Activated naive CD4-positive, alpha-beta T cell treated with anti-CD3 and anti-CD28 coated beads for 36 hours (primary cell): ENCODE measurements around the gene NEDD4L. TPM values are rescaled to one million over a fixed set of nuclear protein-coding genes. Genes with fewer than 3 reads are reported as not detected.

Source experiments
- CTCF ChIA-PET: fragments of 350-600 bp; sonication (Branson Sonifier 250); formaldehyde crosslinking; loops from one replicate; lab custom pipeline; 2021; ENCODE audit warnings: antibody characterized with exemption; lab: Charles Lee
- DNase-seq: peaks from one replicate; pipeline ENCODE4 v3.0.0-alpha.2; 2020
- H3K27ac Mint-ChIP-seq: one replicate; pipeline ENCODE4 v1.8.0; 2021; ENCODE audit warnings: mild to moderate bottlenecking, mixed read lengths
- H3K27me3 Mint-ChIP-seq: one replicate; pipeline ENCODE4 v1.8.0; 2021; ENCODE audit warnings: low read depth, mixed read lengths
- H3K36me3 Mint-ChIP-seq: one replicate; pipeline ENCODE4 v1.8.0; 2021; ENCODE audit warnings: low read depth, mixed read lengths
- H3K4me1 Mint-ChIP-seq: one replicate; pipeline ENCODE4 v1.8.0; 2021; ENCODE audit warnings: low read depth, mixed read lengths
- H3K4me3 Mint-ChIP-seq: one replicate; pipeline ENCODE4 v1.8.0; 2021; ENCODE audit warnings: mild to moderate bottlenecking, moderate library complexity, mixed read lengths
- H3K9me3 Mint-ChIP-seq: one replicate; pipeline ENCODE4 v1.8.0; 2021; ENCODE audit warnings: mixed read lengths
- intact Hi-C: fragments of 100-400 bp; cut with micrococcal nuclease; formaldehyde crosslinking; loops from one replicate; pipeline ENCODE4 v1.15.1; 2023
- total RNA-seq, 2 experiments: library from RNA; stranded (reverse); gene quantifications; one replicate each; pipeline ENCODE4 v1.2.3, GENCODE V29; 2021

Gene NEDD4L
- total RNA-seq, 2 experiments from 2014 or later, result 5.3 to 5.6 TPM

DNA sequence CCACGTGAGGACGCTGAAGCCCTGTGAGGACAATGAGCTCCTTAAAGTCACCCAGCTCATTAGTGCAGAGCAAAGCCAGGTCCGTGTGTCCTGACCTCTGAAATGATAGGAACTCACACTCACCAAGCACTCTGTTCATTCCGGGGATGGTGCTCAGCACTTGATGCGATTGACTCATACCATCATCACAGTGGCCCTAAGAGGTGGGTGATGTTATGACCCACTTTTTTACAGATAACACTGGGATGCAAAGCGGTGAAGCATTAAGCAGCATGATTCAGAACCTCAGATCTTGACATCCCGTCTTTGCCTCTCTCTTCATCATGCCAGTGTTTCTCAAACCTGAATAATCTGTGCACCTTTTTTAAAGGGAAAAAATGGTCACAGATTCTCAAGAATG lies 350.0 kb downstream of the NEDD4L start:
- Mint-ChIP-seq H3K4me3 (no peak overlapping the region), H3K36me3 (no peaks in the 10 kb centered on the region), H3K9me3 (no peaks in the 10 kb centered on the region), H3K27ac (no peak overlapping the region), H3K4me1 (peaks cover 14% of the 10 kb centered on the region), H3K27me3 (no peaks in the 10 kb centered on the region)
- DNase-seq, result no peak
- intact Hi-C loops, result no loop called here
- CTCF ChIA-PET, result interaction anchor here (2.7 kb wide), 1 partner anchor 103 kb away, joined by 7 read pairs; no protein-coding TSS in a partner anchor

DNA sequence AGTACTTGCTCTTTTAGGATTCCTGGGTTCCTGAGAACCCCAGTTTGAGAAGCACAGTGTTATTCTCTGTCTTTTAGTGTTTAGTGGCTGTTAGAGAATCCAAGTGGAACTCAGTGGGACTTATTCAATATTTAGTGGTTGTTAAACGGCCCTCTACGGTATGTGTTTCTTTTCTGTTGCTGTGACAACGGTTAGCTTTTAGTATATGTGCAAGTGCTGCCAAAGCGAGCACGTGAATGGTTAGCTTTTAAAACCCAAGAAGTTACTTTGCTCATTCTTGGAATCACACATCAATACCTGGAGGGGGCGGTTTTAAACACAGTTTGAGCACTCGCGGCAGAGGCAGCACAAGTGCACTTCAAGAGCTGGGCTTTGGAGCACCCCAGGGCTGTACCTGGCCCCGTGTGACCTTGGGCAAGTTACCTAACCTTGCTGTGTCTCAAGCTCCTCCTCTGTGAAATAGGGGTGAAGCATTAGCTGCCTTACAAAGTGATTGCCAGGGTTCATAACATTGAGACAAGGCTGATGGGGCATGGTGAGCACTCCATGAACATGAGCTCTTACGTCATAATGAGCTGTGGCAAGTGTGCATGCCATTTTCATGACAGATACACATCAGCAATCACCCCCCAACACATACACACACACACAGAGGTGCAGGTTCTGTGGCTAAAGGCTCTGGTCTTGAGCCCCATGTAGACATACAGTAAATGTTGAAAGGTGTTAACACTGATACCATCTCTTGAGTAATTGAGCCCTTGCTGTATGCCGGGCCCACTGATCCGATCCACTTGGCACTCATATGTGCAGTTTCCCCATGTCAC lies 350.8 kb downstream of the NEDD4L start:
- no peak for DNase-seq
- CTCF ChIA-PET, result interaction anchor here (1.1 to 2.7 kb wide), 2 partner anchors 102 to 369 kb away, joined by 4 to 7 read pairs; no protein-coding TSS in a partner anchor
- H3K9me3 Mint-ChIP-seq, result no peaks in the 10 kb centered on the region
- no peaks in the 10 kb centered on the region for H3K27me3 Mint-ChIP-seq
- H3K4me3 Mint-ChIP-seq, result no peak overlapping the region
- intact Hi-C loops, result no loop called here
- no peaks in the 10 kb centered on the region for H3K36me3 Mint-ChIP-seq
- peaks cover 14% of the 10 kb centered on the region for H3K4me1 Mint-ChIP-seq
- no peak overlapping the region for H3K27ac Mint-ChIP-seq

DNA sequence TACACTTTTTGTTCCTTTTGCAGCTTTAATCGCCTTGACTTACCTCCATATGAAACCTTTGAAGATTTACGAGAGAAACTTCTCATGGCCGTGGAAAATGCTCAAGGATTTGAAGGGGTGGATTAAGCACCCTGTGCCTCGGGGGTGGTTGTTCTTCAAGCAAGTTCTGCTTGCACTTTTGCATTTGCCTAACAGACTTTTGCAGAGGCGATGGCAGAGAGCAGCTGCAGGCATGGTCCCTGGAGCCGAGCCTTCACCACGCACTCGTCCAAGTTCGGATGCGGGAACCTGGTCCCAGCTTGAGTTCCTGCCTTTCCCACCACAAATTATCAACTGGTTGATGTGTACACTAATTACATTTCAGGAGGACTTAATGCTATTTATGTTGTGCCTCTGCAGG lies 352.1 kb downstream of the NEDD4L start:
- DNase-seq, result no peak
- Mint-ChIP-seq H3K4me1 (peaks cover 25% of the 10 kb centered on the region), H3K9me3 (no peaks in the 10 kb centered on the region), H3K27ac (no peak overlapping the region), H3K27me3 (no peaks in the 10 kb centered on the region), H3K4me3 (no peak overlapping the region), H3K36me3 (no peaks in the 10 kb centered on the region)
- CTCF ChIA-PET, result interaction anchor here (0.6 to 0.7 kb wide), 2 partner anchors 54 to 94 kb away, joined by 3 to 5 read pairs; no protein-coding TSS in a partner anchor
- intact Hi-C loops, result no loop called here

DNA sequence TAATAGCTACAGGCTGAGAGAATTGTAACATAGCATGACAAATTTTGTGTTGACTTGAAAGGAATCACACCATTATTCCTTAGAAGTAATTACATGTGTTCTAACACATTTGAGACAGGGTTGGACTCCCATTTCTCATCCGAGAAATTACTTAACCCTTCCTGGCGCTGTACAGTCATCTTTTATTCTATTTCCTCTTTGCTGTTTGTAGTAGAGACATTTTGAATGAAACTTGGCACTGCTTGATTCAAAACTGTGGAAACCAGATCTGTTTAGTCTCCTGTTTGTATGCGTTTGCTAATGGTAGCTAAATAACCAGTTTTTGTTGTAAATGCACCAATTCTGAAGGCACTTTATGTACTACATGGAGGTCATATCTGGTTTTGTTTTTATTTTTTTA lies 352.9 kb downstream of the NEDD4L start:
- DNase-seq, result no peak
- Mint-ChIP-seq H3K4me3 (no peak overlapping the region), H3K36me3 (no peaks in the 10 kb centered on the region), H3K27ac (no peak overlapping the region), H3K27me3 (no peaks in the 10 kb centered on the region), H3K4me1 (peaks cover 30% of the 10 kb centered on the region), H3K9me3 (no peaks in the 10 kb centered on the region)
- intact Hi-C loops, result no loop called here
- CTCF ChIA-PET, result interaction anchor here (1.4 kb wide), 1 partner anchor 93 kb away, joined by 6 read pairs; no protein-coding TSS in a partner anchor

DNA sequence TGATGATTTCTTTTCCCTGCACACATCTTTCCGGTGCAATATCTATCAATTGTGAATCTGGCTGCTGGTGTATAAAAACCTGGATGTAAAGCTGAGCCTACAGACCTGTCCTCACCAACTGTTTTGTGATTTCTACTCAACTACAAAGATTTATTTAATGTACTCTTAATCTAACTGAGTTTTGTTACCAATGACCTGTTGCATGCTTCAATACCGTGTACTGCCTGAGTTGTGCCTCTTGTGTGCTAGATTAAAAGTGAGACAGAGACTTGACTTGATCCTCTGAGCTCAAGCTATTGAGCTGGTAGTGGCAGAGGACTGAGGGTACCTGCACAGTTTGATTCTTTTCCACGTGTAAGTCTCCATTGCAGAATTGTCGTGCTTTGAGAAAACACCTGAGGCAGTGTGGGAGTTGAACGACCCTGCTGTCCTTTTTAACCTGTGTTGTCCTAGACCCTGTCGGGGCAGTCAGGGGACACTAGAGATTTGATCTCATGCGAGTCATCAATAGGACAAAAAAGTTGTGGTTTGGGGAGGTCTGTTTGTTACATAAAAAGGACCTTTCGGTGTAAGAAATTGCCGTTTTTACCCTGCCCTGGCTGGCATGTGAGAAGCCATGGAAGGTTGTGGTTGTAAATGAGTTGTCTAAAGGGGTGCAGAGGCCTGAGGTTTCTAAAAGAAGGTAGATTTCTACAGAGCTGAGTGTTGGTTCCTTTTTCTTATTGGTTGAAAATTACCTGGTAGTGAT lies 353.5 kb downstream of the NEDD4L start:
- no peaks in the 10 kb centered on the region for H3K9me3 Mint-ChIP-seq
- no peak overlapping the region for H3K4me3 Mint-ChIP-seq
- intact Hi-C loops, result no loop called here
- CTCF ChIA-PET, result interaction anchor here (1.4 kb wide), 2 partner anchors 93 to 367 kb away, joined by 4 to 6 read pairs; no protein-coding TSS in a partner anchor
- peaks cover 33% of the 10 kb centered on the region for H3K4me1 Mint-ChIP-seq
- no peak overlapping the region for H3K27ac Mint-ChIP-seq
- no peak for DNase-seq
- H3K36me3 Mint-ChIP-seq, result no peaks in the 10 kb centered on the region
- no peaks in the 10 kb centered on the region for H3K27me3 Mint-ChIP-seq

DNA sequence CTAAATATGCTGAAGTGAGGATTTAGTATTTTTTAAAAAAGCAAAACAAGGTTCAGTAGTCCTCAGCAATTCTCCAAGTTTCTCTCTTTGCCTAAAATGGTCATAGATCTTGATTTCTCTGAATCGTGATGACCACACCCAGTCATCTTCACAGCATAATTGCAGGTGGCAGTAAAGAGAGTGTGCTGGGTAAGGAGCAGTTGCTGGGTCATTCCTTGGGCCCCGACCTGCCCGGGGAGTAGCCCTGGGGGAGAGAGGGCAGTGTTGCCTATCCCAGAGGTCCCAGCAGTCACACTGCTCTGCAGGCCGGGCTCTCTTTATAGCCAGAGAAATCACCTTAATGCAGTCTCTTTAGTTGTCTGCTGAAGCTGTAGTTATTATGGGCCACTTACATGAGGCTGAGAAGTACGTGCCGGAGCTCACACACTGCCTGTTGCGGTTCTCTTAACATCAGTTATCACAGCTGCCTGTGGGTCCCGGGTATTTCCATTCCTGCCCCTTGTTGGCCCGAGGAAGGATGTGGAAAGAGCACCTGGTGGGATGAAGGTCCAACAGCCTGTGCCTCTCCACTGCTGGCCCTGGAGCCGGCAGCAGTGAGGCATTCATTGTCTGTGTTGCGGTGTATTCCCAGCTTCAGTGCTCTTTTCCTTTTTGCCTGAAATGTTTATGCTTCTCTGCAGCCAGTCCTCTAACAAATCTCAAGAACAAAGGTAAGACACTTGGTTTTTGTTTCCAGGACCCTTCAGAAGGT lies 354.8 kb downstream of the NEDD4L start:
- intact Hi-C loops, result no loop called here
- Mint-ChIP-seq H3K4me1 (peaks cover 33% of the 10 kb centered on the region), H3K36me3 (no peaks in the 10 kb centered on the region), H3K4me3 (no peak overlapping the region), H3K27me3 (no peaks in the 10 kb centered on the region), H3K27ac (no peak overlapping the region), H3K9me3 (no peaks in the 10 kb centered on the region)
- no peak for DNase-seq
- CTCF ChIA-PET, result interaction anchor here (1.1 to 1.4 kb wide), 3 partner anchors 29 to 365 kb away, joined by 3 to 4 read pairs (median 3); no protein-coding TSS in a partner anchor

DNA sequence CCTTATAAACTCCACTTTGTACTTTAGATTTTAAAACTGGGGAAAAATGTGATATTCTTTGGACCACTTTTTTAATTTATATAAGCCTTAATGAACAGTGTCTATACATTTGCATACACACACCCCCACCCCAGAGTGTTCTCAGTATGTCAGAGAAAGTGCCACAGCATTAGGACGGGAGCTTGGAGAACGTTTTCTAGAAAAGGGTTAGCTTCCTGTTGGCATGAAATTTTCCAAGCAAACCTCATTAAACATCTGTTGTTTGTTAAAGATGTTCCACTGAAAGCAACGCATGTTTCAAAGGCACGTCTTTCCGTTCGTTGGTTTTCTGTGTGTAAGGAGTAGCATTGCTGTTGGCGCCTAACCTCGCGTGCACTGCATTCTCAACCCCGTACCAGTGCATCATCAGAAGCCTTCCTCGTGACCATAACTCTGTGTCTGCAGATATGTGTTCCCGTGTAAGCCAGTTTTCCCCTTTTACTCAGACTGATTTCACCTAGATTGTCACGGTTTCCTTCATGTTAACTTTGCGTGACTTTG lies 356.4 kb downstream of the NEDD4L start:
- peak; percentile 68 for DNase-seq
- CTCF ChIA-PET, result interaction anchor here (0.8 to 1.6 kb wide), 6 partner anchors 12 to 364 kb away, joined by 3 to 8 read pairs (median 4); no protein-coding TSS in a partner anchor
- Mint-ChIP-seq H3K36me3 (no peaks in the 10 kb centered on the region), H3K27me3 (no peaks in the 10 kb centered on the region), H3K4me1 (peaks cover 33% of the 10 kb centered on the region), H3K9me3 (no peaks in the 10 kb centered on the region), H3K4me3 (no peak overlapping the region), H3K27ac (peak overlapping the region; percentile 81)
- intact Hi-C loops, result loop anchor here (1.0 to 5.0 kb wide), 6 partner anchors 38 to 672 kb away; partner anchors contain the start of gene MALT1

DNA sequence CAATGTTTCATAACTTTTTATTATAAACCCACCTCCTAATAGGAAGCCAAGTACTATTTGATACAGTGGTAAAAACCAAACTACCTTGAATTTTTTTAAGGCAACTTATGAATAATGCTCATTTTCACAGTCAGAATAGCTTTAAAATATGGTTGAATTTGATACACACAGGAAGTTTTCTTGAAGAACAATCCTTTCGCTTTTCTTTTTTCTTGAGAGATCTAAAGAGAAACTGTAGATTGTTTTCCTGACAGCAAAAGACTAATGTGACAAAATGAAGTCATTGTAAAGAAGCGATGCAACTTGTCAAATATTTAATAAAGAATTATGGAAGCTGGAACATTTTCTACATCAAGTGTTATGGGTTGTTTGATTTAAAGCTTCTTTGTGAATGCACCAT lies 357.2 kb downstream of the NEDD4L start:
- H3K4me1 Mint-ChIP-seq, result peaks cover 28% of the 10 kb centered on the region
- peak overlapping the region; percentile 41 for H3K27ac Mint-ChIP-seq
- H3K36me3 Mint-ChIP-seq, result no peaks in the 10 kb centered on the region
- H3K9me3 Mint-ChIP-seq, result no peaks in the 10 kb centered on the region
- no peaks in the 10 kb centered on the region for H3K27me3 Mint-ChIP-seq
- CTCF ChIA-PET, result interaction anchor here (0.7 to 1.6 kb wide), 6 partner anchors 11 to 669 kb away, joined by 3 to 8 read pairs (median 4); no protein-coding TSS in a partner anchor
- H3K4me3 Mint-ChIP-seq, result no peak overlapping the region
- intact Hi-C loops, result loop anchor here (2.0 to 5.0 kb wide), 4 partner anchors 38 to 671 kb away; partner anchors contain the start of gene MALT1
- DNase-seq, result no peak

DNA sequence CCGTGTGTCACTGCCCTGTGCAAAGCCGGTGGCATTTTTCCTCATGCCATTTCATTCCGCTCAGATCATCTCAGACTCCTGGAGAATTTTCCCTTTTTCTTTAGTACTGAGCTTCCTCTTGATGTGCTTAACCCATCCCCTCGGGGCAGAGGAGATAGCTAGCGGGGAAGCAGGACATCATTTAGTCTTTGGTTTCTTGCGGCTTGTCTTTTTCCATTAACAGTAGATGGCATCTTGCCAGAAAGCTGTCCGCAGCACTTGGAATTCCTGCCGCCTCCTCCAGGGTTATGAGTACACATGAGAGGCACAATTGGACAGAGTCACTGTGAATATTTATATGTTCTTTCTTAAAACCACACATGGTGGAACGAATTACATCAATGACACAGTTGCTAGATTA lies 358.2 kb downstream of the NEDD4L start:
- Mint-ChIP-seq H3K27me3 (no peaks in the 10 kb centered on the region), H3K27ac (no peak overlapping the region), H3K9me3 (no peaks in the 10 kb centered on the region), H3K36me3 (no peaks in the 10 kb centered on the region), H3K4me3 (no peak overlapping the region), H3K4me1 (peaks cover 25% of the 10 kb centered on the region)
- intact Hi-C loops, result loop anchor here (1.0 to 5.0 kb wide), 3 partner anchors 270 to 670 kb away; partner anchors contain the start of gene MALT1
- DNase-seq, result no peak
- CTCF ChIA-PET, result interaction anchor here (0.9 kb wide), 1 partner anchor 55 kb away, joined by 3 read pairs; no protein-coding TSS in a partner anchor

DNA sequence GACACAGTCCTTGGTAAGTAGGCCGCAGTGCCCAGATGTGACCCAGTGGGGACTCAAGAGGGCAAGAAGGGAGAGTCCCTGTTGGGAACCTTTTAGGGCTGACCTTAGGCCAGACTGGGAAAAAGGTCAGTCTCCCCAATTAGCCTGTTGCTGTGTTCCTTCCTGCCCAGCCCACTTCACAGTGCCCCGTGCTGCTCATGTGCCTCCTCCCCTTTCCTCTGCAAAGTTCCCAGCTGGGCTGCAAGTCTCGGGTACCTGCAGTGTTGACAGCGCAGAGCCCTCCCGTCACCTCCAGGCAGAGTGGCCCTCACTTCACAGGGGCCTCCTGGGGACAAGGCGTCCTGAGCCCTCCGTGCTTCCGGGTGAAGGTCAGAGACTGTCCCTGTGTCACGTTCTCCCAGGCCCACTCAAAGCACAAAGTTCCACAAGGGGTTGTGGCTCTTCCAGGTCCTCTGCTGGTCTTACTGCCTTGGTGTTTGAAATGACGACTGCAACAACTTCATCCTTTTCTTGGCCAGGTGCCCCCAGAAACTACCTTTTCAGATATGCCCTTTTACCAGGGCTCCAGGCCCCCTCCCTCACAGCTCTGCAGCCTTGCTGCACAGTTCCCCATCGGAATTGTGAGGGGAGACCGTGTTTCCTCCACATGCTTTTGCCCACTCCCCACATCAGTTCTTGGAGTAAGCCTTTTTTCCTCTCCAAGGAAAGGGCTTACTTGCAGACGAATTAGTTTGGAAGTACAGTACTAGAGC lies 359.1 kb downstream of the NEDD4L start:
- Mint-ChIP-seq H3K36me3 (no peaks in the 10 kb centered on the region), H3K27ac (no peak overlapping the region), H3K4me3 (no peak overlapping the region), H3K9me3 (no peaks in the 10 kb centered on the region), H3K4me1 (peaks cover 19% of the 10 kb centered on the region), H3K27me3 (no peaks in the 10 kb centered on the region)
- CTCF ChIA-PET, result no interaction called here
- no peak for DNase-seq
- intact Hi-C loops, result loop anchor here (1.0 to 5.0 kb wide), 3 partner anchors 269 to 669 kb away; partner anchors contain the start of gene MALT1
